Transverse colon (tissue), 4 donors: ENCODE results near the gene LRBA.

Experiments
- EP300 ChIP-seq: sonication (generic); formaldehyde crosslinking; IDR thresholded peaks from one replicate; pipeline ENCODE4 v1.6.1; 2017; ENCODE audit warnings: antibody characterized with exemption, low read depth
- POLR2A ChIP-seq: fragments of 450-650 bp; IDR thresholded peaks from one replicate; pipeline ENCODE4 v1.6.1; 2016; ENCODE audit warnings: antibody characterized with exemption, mild to moderate bottlenecking, moderate library complexity
- POLR2AphosphoS5 ChIP-seq, 3 donors: sonication (generic); formaldehyde crosslinking; IDR thresholded peaks; one replicate each; pipeline ENCODE4 v1.6.1; 2016; ENCODE audit warnings: antibody characterized with exemption in 3 of 3
- TF ChIP-seq, protein P1 (sequence below), 5 experiments: fragments of 200-600 bp in 3 of 5; fragments of 450-650 bp in 2 of 5; sonication (generic) in 3 of 5; IDR thresholded peaks; 1 replicate in 2 of 5; 2 replicates in 3 of 5; pipeline ENCODE4 v1.5.1; 2016 to 2017; ENCODE audit warnings: antibody characterized with exemption in 5 of 5, inconsistent platforms in 3 of 5, mild to moderate bottlenecking in 2 of 5, moderate library complexity in 1 of 5

GRCh38 chr4:150217192-150217591 is 797.9 kb downstream of the LRBA start:
- TF ChIP-seq, protein P1, sequence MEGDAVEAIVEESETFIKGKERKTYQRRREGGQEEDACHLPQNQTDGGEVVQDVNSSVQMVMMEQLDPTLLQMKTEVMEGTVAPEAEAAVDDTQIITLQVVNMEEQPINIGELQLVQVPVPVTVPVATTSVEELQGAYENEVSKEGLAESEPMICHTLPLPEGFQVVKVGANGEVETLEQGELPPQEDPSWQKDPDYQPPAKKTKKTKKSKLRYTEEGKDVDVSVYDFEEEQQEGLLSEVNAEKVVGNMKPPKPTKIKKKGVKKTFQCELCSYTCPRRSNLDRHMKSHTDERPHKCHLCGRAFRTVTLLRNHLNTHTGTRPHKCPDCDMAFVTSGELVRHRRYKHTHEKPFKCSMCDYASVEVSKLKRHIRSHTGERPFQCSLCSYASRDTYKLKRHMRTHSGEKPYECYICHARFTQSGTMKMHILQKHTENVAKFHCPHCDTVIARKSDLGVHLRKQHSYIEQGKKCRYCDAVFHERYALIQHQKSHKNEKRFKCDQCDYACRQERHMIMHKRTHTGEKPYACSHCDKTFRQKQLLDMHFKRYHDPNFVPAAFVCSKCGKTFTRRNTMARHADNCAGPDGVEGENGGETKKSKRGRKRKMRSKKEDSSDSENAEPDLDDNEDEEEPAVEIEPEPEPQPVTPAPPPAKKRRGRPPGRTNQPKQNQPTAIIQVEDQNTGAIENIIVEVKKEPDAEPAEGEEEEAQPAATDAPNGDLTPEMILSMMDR (IDR thresholded peaks at IDR 0.05) = no peak
- TF ChIP-seq POLR2AphosphoS5 (IDR thresholded peaks at IDR 0.05) (no peak), EP300 (no peak), POLR2A (no peak)
